HG03280 (cell line): Measurements from ENCODE around the gene USP10.

Source experiments
- ATAC-seq: cut with Tn5 transposase; IDR thresholded peaks from one replicate; pipeline ENCODE4 v1.9.1; 2021; ENCODE audit warnings: mild to moderate bottlenecking, moderate library complexity; ENCODE audit not compliant: unreplicated experiment

The USP10 gene

DNA sequence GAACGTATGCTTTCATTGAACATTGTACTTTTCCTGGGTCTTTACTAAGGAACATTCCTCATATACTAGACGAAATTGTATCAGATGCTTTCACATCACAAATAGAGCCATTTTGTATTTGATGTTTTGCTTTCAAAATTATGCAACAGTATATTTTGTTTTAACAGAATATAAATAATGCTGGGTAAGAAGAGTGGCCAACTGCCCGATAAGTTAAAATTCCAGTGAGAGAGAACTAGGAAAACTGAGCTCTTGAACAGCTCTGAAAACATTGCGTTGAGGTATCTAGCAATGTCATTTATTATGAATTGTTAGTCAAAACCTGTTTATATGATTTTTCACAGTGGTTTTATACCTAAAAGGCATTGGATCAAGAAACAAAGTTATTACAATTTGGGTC is 50.8 kb downstream of the USP10 start:
- ATAC-seq: no peak

GRCh38 chr16:84751241-84751640 is 51.4 kb downstream of the USP10 start:
- ATAC-seq: no peak

DNA sequence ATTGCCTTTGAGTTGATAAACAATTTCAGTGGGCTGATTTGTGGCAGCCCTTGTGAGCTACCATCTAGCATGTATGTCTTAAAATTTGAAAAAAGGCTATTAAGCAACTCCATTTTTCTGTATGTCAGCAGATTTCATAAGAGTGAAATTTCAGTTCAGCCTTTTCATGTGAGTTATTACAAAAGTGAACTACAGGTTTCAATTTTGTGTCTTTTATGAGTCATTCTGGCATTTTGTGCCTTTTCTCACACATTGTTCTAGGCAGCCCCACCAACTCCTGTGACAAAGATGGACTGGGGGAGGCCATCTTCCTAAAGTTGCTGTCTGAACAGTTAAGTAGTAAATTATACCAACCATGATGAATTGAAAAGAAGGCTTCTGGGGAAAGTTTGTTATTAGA is 52.1 kb downstream of the USP10 start:
- ATAC-seq: no peak

GRCh38 chr16:84752600-84752999 is 52.8 kb downstream of the USP10 start:
- no peak for ATAC-seq

- ATAC-seq: no peak
Measured at GRCh38 chr16:84753412-84754326, 53.9 kb downstream of the USP10 start.

DNA sequence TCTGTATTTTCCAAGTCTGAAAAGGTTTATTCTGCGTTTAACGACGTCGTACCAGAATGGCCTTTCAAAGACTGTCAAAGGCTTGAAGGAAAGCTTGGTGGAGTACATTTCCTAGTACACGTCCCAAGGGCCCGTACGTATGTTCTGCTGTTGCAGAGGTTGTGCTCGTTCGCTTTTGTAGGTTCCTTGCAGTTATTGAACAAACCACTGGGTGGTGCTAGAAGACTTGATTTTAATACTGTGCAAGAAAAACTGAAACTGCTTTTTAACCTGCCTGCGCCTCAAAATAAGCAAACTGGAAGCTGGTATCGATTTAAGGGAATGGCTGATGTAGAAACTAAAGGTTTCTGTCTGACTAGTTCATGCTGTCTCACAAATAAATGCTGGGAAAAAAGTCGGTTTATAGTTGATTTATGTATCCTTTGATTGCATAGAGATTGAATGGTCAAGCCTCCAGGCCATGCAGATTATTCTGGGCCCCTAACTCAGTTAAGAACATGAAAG is 54.6 kb downstream of the USP10 start:
- no peak for ATAC-seq

- ATAC-seq: no peak
Measured at GRCh38 chr16:84754956-84755672, 55.3 kb downstream of the USP10 start.

DNA sequence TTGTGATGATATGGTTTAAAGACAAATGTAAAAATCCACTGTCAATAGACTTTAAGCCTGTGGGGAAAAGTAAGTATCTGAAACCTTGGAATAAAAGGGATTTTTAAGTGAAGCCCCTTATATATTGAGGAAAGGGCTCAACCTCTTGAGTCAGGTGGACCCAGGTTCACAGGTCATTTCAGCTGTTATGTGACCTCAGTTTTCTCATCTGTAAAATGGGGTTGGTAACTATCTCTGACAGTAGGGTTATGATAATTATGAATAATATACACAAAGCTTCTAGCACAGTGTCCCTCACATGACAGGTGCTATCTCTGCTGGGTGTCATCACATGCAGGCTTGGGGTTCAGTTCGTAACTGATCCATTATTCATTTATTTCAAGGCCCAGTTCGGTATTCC is 57.0 kb downstream of the USP10 start:
- ATAC-seq: no peak

- no peak for ATAC-seq
Measured at GRCh38 chr16:84758627-84759026, 58.8 kb downstream of the USP10 start.

DNA sequence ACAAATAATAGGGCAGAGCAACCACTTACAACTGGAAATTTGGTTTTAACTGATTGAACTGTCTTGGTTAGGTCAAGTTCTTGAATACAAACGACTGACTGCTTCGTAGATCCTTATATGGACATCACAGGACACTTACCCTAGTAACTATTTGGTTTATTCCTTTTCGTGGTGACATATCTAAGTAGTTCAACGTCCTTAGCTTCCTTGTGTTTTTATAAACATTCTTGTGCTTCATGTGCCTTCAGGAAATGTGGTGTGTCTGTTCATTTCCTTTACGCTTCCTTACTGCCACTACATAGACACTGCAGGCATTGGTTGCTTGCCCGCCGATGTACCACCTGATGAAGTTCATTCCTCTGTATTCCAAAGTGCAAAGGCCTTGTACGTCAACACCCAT is 59.3 kb downstream of the USP10 start:
- no peak for ATAC-seq

DNA sequence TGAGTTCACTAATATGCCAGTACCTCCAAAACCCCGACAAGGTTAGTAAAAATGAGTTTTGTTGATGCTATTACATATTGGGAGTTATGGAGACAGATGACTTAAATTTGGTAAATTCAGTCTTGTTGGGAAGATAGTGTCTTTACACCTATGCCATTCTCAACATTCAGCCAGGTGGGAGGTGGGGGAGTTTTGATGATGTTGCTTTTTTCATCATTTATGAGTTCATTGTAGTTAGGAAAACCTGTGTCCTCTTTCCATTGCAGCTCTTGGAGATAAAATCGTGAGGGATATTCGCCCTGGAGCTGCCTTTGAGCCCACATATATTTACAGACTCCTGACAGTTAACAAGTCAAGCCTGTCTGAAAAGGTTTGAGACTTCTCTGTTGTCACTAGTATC is 60.1 kb downstream of the USP10 start:
- no peak for ATAC-seq

DNA sequence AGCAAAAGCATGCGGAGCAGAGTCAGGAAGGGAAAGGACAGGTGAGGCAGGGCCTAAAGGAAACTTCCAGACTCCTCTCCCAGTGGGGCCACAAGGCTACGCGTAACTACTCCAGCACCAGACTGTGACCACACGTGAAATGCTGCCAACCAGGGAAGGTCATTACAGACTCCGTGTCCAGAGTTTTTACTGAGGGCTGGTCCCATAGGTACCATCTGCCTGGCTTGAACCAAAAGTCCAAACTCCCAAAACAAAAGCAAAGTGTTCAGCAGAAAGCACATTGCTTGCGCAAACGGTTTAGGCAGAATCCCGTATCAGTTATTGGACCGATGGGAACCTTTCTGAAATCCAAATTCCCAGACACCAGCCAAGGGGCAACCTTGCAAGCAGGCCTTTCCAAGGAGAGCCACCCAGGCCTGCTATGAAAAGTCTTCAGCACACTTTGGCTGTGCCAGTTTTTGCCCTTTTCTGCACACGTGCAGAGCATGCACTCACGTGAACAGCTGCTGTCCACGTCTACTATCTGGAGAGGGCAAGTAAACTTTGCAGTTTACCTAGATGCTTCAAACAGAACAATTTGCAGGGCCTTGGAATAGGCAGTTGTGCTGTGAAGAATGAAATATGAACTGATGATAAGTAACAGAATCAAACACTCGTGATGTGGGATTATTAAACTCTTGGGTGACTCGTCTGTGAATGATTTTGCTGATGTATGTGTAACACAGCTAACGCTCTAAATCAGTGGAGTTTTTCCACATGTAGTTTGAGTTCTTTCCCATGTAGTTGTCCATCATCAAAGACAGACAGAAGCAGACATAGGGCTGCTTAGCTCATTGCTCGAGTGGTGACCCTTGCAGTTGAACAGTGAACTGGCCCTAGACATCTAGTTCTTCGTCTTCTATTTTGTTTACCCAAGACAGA is 61.9 kb downstream of the USP10 start:
- ATAC-seq: no peak

- ATAC-seq: no peak
Measured at GRCh38 chr16:84763164-84763563, 63.4 kb downstream of the USP10 start.

GRCh38 chr16:84763629-84764028 is 63.8 kb downstream of the USP10 start:
- no peak for ATAC-seq

GRCh38 chr16:84764970-84765369 is 65.2 kb downstream of the USP10 start:
- ATAC-seq: no peak

GRCh38 chr16:84765616-84766580 is 66.1 kb downstream of the USP10 start:
- no peak for ATAC-seq

GRCh38 chr16:84766978-84767773 is 67.4 kb downstream of the USP10 start:
- ATAC-seq: no peak

GRCh38 chr16:84768061-84768807 is 68.4 kb downstream of the USP10 start:
- ATAC-seq: no peak
